A549 (cell line): ENCODE measurements around the gene OGA. TPM values are rescaled to one million over a fixed set of nuclear protein-coding genes. Genes with fewer than 3 reads are reported as not detected.

Source experiments
- ATAC-seq, 2 experiments: fragments of 200-7000 bp in 1 of 2; fragments of >200 bp in 1 of 2; cut with Nextera tagmentation in 1 of 2; cut with Tn5 transposase in 1 of 2; 3 replicates each; pipeline versions ENCODE4 v1.8.0 to v1.9.1; 2018 to 2020; ENCODE audit warnings: mild to moderate bottlenecking in 1 of 2, moderate library complexity in 1 of 2
- CTCF ChIA-PET: fragments of 300-600 bp; sonication (Branson Sonifier 250); formaldehyde crosslinking; extraction: SDS; loops from one replicate; lab custom pipeline; 2021; ENCODE audit warnings: antibody characterized with exemption, inconsistent platforms; lab: Yijun Ruan, JAX
- POLR2A ChIA-PET: fragments of 350-600 bp; formaldehyde crosslinking; extraction: SDS; loops from one replicate; lab custom pipeline; 2021; ENCODE audit warnings: antibody characterized with exemption, inconsistent platforms; lab: Yijun Ruan, JAX
- DNase-seq, 2 experiments: peaks; one replicate each; pipeline versions ENCODE4 v3.0.0 to v3.0.0-alpha.2; 2011 to 2016; ENCODE audit warnings: low read depth in 1 of 2, low spot score in 1 of 2
- FAIRE-seq: peaks from 2 replicates; lab custom pipeline; 2011; peaks lifted over from hg19 to GRCh38; lab: Jason Lieb, UNC
- H3K27ac ChIP-seq, 2 experiments: fragments of >200 bp; sonication (Bioruptor Twin); formaldehyde crosslinking; 3 replicates each; pipeline ENCODE4 v1.5.1; 2016 to 2017
- H3K4me1 ChIP-seq: fragments of >200 bp; sonication (Bioruptor Twin); formaldehyde crosslinking; 3 replicates; pipeline ENCODE4 v1.6.1; 2016
- H3K4me2 ChIP-seq: fragments of >200 bp; sonication (Bioruptor Twin); formaldehyde crosslinking; 3 replicates; pipeline ENCODE4 v1.6.1; 2016
- H3K4me3 ChIP-seq: fragments of >200 bp; sonication (Bioruptor Twin); formaldehyde crosslinking; 3 replicates; pipeline ENCODE4 v1.5.1; 2016
- H3K9me3 ChIP-seq: fragments of >200 bp; sonication (Bioruptor Twin); formaldehyde crosslinking; 3 replicates; pipeline ENCODE4 v1.6.1; 2016
- BHLHE40 ChIP-seq: IDR thresholded peaks from 2 replicates; pipeline ENCODE4 v1.6.1; 2012; ENCODE audit warnings: low read depth, low read length, inconsistent platforms
- CHD4 ChIP-seq: fragments of 200-600 bp; sonication (generic); IDR thresholded peaks from 2 replicates; pipeline ENCODE4 v1.6.1; 2016; ENCODE audit warnings: antibody characterized with exemption, mild to moderate bottlenecking, borderline replicate concordance
- ELK1 ChIP-seq: fragments of 150-350 bp; IDR thresholded peaks from 2 replicates; pipeline ENCODE4 v1.6.1; 2014; ENCODE audit warnings: low read depth, mild to moderate bottlenecking, low read length
- EP300 ChIP-seq, 2 experiments: fragments of >200 bp; sonication (Bioruptor Twin); formaldehyde crosslinking; IDR thresholded peaks; 2 replicates in 1 of 2; 3 replicates in 1 of 2; pipeline ENCODE4 v1.6.1; 2016 to 2017
- ESRRA ChIP-seq: fragments of 150-350 bp; IDR thresholded peaks from 2 replicates; pipeline ENCODE4 v1.6.1; 2014; ENCODE audit warnings: mild to moderate bottlenecking, low read length, borderline replicate concordance
- FOSB ChIP-seq: fragments of 250-450 bp; sonication (Bioruptor Pico); IDR thresholded peaks from 2 replicates; pipeline ENCODE4 v1.5.0; 2020; ENCODE audit warnings: mild to moderate bottlenecking, moderate library complexity
- FOSL2 ChIP-seq, 2 experiments: fragments of 450-650 bp in 1 of 2; fragments of >200 bp in 1 of 2; sonication (Bioruptor Twin) in 1 of 2; formaldehyde crosslinking; IDR thresholded peaks; 2 replicates each; pipeline versions ENCODE4 v1.5.0 to v1.6.1; 2016 to 2020; ENCODE audit warnings: mild to moderate bottlenecking in 1 of 2, moderate library complexity in 1 of 2
- FOXS1 ChIP-seq: fragments of 250-450 bp; sonication (Bioruptor Pico); IDR thresholded peaks from 2 replicates; pipeline ENCODE4 v1.5.0; 2020; ENCODE audit warnings: mild to moderate bottlenecking, moderate library complexity
- GATA3 ChIP-seq: IDR thresholded peaks from 2 replicates; pipeline ENCODE4 v1.6.1; 2012; ENCODE audit warnings: borderline replicate concordance
- HDAC2 ChIP-seq: fragments of 200-600 bp; sonication (generic); IDR thresholded peaks from 2 replicates; pipeline ENCODE4 v1.6.1; 2016
- HOXB5 ChIP-seq: fragments of 250-450 bp; sonication (Bioruptor Pico); IDR thresholded peaks from 2 replicates; pipeline ENCODE4 v1.5.0; 2020; ENCODE audit warnings: mild to moderate bottlenecking, moderate library complexity
- KDM5A ChIP-seq: fragments of 200-600 bp; sonication (generic); IDR thresholded peaks from 2 replicates; pipeline ENCODE4 v1.6.1; 2016; ENCODE audit warnings: antibody characterized with exemption, mild to moderate bottlenecking
- MAFK ChIP-seq: fragments of 450-650 bp; IDR thresholded peaks from 2 replicates; pipeline ENCODE4 v1.6.1; 2014; ENCODE audit not compliant: partially characterized antibody
- MAX ChIP-seq: IDR thresholded peaks from 2 replicates; pipeline ENCODE4 v1.6.1; 2012
- MAZ ChIP-seq: fragments of 150-350 bp; IDR thresholded peaks from 2 replicates; pipeline ENCODE4 v1.6.1; 2014; ENCODE audit warnings: antibody characterized with exemption, low read depth, low read length, borderline replicate concordance
- NFE2L2 ChIP-seq: fragments of 150-350 bp; conservative IDR thresholded peaks from 2 replicates; pipeline ENCODE4 v1.6.1; 2014; ENCODE audit warnings: low read length
- NR3C1 ChIP-seq: fragments of >200 bp; sonication (Bioruptor Twin); formaldehyde crosslinking; IDR thresholded peaks from 3 replicates; pipeline ENCODE4 v1.6.1; 2017
- PHF8 ChIP-seq: fragments of 200-600 bp; sonication (generic); IDR thresholded peaks from 2 replicates; pipeline ENCODE4 v1.6.1; 2016; ENCODE audit warnings: low read depth, mild to moderate bottlenecking, antibody characterized with exemption, moderate library complexity, borderline replicate concordance
- RAD21 ChIP-seq, 2 experiments: fragments of >200 bp in 1 of 2; sonication (Bioruptor Twin) in 1 of 2; formaldehyde crosslinking in 1 of 2; IDR thresholded peaks in 1 of 2; conservative IDR thresholded peaks in 1 of 2; 2 replicates in 1 of 2; 3 replicates in 1 of 2; pipeline ENCODE4 v1.6.1; 2012 to 2018; ENCODE audit warnings: inconsistent platforms in 1 of 2
- RARB ChIP-seq: fragments of 250-450 bp; sonication (Bioruptor Pico); IDR thresholded peaks from 2 replicates; pipeline ENCODE4 v1.8.0; 2021; ENCODE audit warnings: mild to moderate bottlenecking, moderate library complexity
- REST ChIP-seq: fragments of 200-600 bp; sonication (generic); IDR thresholded peaks from 2 replicates; pipeline ENCODE4 v1.6.1; 2016; ENCODE audit warnings: antibody characterized with exemption, mild to moderate bottlenecking, moderate library complexity
- RNF2 ChIP-seq: fragments of 200-600 bp; sonication (generic); IDR thresholded peaks from 2 replicates; pipeline ENCODE4 v1.6.1; 2016; ENCODE audit warnings: low read depth, mild to moderate bottlenecking, antibody characterized with exemption, moderate library complexity, borderline replicate concordance
- SREBF2 ChIP-seq: fragments of 450-650 bp; IDR thresholded peaks from 2 replicates; pipeline ENCODE4 v1.6.1; 2014; ENCODE audit warnings: mild to moderate bottlenecking, moderate library complexity
- ZFP36 ChIP-seq: fragments of 450-650 bp; IDR thresholded peaks from 2 replicates; pipeline ENCODE4 v1.6.1; 2014; ENCODE audit warnings: borderline replicate concordance; ENCODE audit not compliant: partially characterized antibody
- ZNF302 ChIP-seq: fragments of 250-450 bp; sonication (Bioruptor Pico); IDR thresholded peaks from 2 replicates; pipeline ENCODE4 v1.9.0; 2021; ENCODE audit warnings: inconsistent platforms, mild to moderate bottlenecking, moderate library complexity
- WGBS: methylation state at CpG from one replicate; pipeline ENCODE4 v1.1.6; 2017; ENCODE audit errors: missing lambda C conversion rate; 5-methylcytosine and 5-hydroxymethylcytosine counted together
- polyA plus RNA-seq, 4 experiments: library from polyadenylated mRNA; depleted of rRNA in 3 of 4; stranded (reverse); fragments of >200 nt; fragmentation: RNase III in 1 of 4; extraction: RNeasy Plus Mini Kit Qiagen cat#74134 plus additional on column Dnase treatment in 1 of 4; gene quantifications; 2 replicates in 3 of 4; 3 replicates in 1 of 4; pipeline ENCODE4 v1.2.3, GENCODE V29; 2011 to 2017
- TF ChIP-seq, protein P1 (sequence below): fragments of 250-450 bp; sonication (Bioruptor Pico); IDR thresholded peaks from 2 replicates; pipeline ENCODE4 v1.5.0; 2020; ENCODE audit warnings: low read depth, mild to moderate bottlenecking, moderate library complexity
- TF ChIP-seq, protein P2 (sequence below): fragments of >200 bp; sonication (Bioruptor Twin); formaldehyde crosslinking; IDR thresholded peaks from 3 replicates; pipeline ENCODE4 v1.6.1; 2016

OGA gene
- polyA plus RNA-seq, 2 of the 4 experiments (the other 2 are of a cell fraction): 40.3 to 79.1 TPM

DNA sequence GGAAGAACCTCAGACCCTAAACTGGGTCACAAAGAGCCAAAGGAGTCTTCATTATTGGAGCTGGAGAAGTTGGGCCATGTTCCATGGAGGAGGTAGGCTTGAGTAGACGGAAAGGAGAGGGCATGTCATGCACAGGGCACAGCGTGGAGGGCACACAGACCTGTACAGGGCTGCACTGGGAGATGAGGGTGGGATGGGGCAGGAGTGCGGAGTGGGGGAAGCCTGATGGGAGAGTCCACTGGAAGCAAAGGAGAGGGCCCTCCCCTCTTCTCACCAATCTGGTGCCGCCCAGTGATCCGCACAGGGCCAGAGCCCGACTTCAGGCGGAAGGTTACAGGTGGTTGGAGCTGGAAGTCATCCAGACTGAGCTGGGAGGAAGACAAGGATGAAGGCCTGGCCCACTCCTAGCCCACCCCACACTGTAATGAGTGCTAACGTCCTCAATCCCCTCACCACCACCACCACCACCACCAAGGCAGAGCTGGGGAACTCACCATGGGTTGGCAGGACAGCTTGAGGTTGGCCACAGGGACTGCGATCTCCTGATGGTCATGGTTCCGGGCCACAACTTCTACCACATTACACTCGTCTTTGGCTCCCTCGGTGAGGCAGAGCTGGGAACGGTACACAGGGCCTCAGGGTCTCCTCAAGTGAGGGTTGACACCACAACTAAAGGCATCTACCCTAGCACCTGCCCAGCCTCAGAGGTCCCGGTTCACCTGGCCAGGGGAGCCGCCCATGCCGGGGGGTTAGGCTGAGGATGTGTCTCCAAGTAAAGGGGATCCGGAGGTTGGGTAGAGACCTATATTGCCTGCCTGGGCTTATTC, 36.0 kb downstream of the OGA start:
- FAIRE-seq (no peak), ATAC-seq (peak in 1 of 2 experiments; percentile 1; a peak in 2 of 6 replicates), DNase-seq (no peak)
- Histone ChIP-seq H3K4me2 (peak overlapping the region; percentile 76), H3K9me3 (no peaks in the 10 kb centered on the region), H3K27ac (peak overlapping the region; percentile 84 to 93), H3K4me1 (peaks cover 32% of the 10 kb centered on the region), H3K4me3 (peak overlapping the region; percentile 72)
- CTCF ChIA-PET: interaction anchor here (0.6 to 8.1 kb wide), 37 partner anchors 13 to 724 kb away, joined by 3 to 106 read pairs (median 5); partner anchors contain the start of gene OGA
- WGBS: 54% methylated on average over 17 of the region's 17 CpGs
- POLR2A ChIA-PET: interaction anchor here (3.5 kb wide), 1 partner anchor 36 kb away, joined by 24 read pairs; the partner anchor contains the start of gene OGA
- no peak for TF ChIP-seq ZNF302
- no peak for TF ChIP-seq FOSL2 (IDR thresholded peaks at IDR 0.05)
- no peak for TF ChIP-seq FOSL2 (CRISPR knock-in tag; IDR thresholded peaks at IDR 0.05)
- no peak for TF ChIP-seq FOSB (CRISPR knock-in tag)
- TF ChIP-seq REST: no peak
- no peak for TF ChIP-seq MAX
- TF ChIP-seq ELK1: no peak
- no peak for TF ChIP-seq CHD4
- no peak for TF ChIP-seq RAD21 (conservative IDR thresholded peaks at IDR 0.05 in 1 of 2, IDR thresholded peaks at IDR 0.05 in 1 of 2)
- TF ChIP-seq, protein P1, sequence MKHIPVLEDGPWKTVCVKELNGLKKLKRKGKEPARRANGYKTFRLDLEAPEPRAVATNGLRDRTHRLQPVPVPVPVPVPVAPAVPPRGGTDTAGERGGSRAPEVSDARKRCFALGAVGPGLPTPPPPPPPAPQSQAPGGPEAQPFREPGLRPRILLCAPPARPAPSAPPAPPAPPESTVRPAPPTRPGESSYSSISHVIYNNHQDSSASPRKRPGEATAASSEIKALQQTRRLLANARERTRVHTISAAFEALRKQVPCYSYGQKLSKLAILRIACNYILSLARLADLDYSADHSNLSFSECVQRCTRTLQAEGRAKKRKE: no peak
- no peak for TF ChIP-seq ESRRA
- TF ChIP-seq HDAC2: no peak
- TF ChIP-seq HOXB5 (CRISPR knock-in tag): no peak
- no peak for TF ChIP-seq GATA3
- TF ChIP-seq ZFP36: no peak
- no peak for TF ChIP-seq RNF2

- no peak overlapping the region for H3K27ac ChIP-seq
- FAIRE-seq (no peak), ATAC-seq (no peak), DNase-seq (no peak)
- 95% methylated on average over 7 of the region's 7 CpGs for WGBS
- POLR2A ChIA-PET: interaction anchor here (0.6 to 3.5 kb wide), 2 partner anchors 36 to 37 kb away, joined by 3 to 24 read pairs; partner anchors contain the start of gene OGA
- peaks cover 32% of the 10 kb centered on the region for H3K4me1 ChIP-seq
- no peaks in the 10 kb centered on the region for H3K9me3 ChIP-seq
- TF ChIP-seq EP300 (IDR thresholded peaks at IDR 0.05): no peak
- TF ChIP-seq RARB: no peak
- TF ChIP-seq NR3C1: no peak
- TF ChIP-seq KDM5A: no peak
- no peak for TF ChIP-seq RNF2
- no peak for TF ChIP-seq MAZ
- no peak for TF ChIP-seq RAD21 (conservative IDR thresholded peaks at IDR 0.05 in 1 of 2, IDR thresholded peaks at IDR 0.05 in 1 of 2)
- no peak for TF ChIP-seq NFE2L2
- TF ChIP-seq BHLHE40: no peak
- no peak for TF ChIP-seq FOSB (CRISPR knock-in tag)
- TF ChIP-seq, protein P2, sequence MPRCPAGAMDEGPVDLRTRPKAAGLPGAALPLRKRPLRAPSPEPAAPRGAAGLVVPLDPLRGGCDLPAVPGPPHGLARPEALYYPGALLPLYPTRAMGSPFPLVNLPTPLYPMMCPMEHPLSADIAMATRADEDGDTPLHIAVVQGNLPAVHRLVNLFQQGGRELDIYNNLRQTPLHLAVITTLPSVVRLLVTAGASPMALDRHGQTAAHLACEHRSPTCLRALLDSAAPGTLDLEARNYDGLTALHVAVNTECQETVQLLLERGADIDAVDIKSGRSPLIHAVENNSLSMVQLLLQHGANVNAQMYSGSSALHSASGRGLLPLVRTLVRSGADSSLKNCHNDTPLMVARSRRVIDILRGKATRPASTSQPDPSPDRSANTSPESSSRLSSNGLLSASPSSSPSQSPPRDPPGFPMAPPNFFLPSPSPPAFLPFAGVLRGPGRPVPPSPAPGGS: no peak
- TF ChIP-seq FOXS1 (CRISPR knock-in tag): no peak
- no peak for TF ChIP-seq PHF8
- no peak for TF ChIP-seq MAFK
- no peak for TF ChIP-seq SREBF2
- TF ChIP-seq ESRRA: no peak
- no peak for TF ChIP-seq GATA3
- H3K4me2 ChIP-seq: peak overlapping the region; percentile 76
- H3K4me3 ChIP-seq: no peak overlapping the region; the same call in 2 of the 3 replicates
- CTCF ChIA-PET: interaction anchor here (0.6 to 8.1 kb wide), 73 partner anchors 8 to 723 kb away, joined by 3 to 106 read pairs (median 4); partner anchors contain the start of genes DPCD, OGA and POLL
Measured at GRCh38 chr10:101781655-101781983, 36.6 kb downstream of the OGA start.
